ENCODE results near the gene FBXO31.
A peak's percentile ranks its signal among the peaks of the same experiment; 100 is the strongest.

The FBXO31 gene

DNA sequence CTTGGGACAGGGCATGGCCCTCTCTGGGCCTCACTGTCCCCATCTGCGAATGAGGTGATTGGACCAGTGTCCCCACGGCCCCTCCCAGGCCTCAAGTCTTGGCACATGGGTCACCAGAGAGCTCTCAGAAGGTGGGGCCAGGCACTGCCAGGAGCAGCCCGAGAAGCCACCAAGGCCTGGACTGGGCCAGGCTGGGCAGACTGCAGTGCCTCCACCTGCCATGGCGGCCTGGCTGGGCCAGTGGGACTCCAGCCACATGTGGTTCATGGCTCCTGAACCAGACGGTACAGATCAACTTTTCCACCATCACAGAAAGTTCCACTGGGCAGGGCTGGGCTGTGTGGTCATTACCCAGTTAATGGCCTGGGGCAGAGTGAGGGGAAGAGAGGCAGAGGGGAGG, 86.2 kb downstream of the FBXO31 start:
- H3K27ac ChIP-seq (ENCODE audit: insufficient read depth in 1 of 2, low read depth in 1 of 2, low read length in 2 of 2, poor library complexity in 1 of 2, severe bottlenecking in 2 of 2): no peak overlapping the region
- DNase-seq: no peak
- no peak overlapping the region for H3K4me3 ChIP-seq (ENCODE audit: control insufficient read depth in 1 of 7, extremely low read depth in 1 of 7, insufficient read depth in 4 of 7, low read depth in 2 of 7, low read length in 6 of 7)
- H3K27me3 ChIP-seq (replicated peaks in 2 of 5; ENCODE audit: control insufficient read depth in 4 of 5, insufficient read depth in 5 of 5, low read length in 4 of 5): no peaks in the 10 kb centered on the region
- POLR2A ChIA-PET: no interaction called here
- CTCF ChIA-PET: interaction anchor here (0.9 to 2.0 kb wide), 6 partner anchors 11 to 29 kb away, joined by 3 to 6 read pairs (median 4); partner anchors contain the start of gene C16orf95
- no peaks in the 10 kb centered on the region for H3K4me1 ChIP-seq (ENCODE audit: control extremely low read depth in 1 of 4, control insufficient read depth in 4 of 4, insufficient read depth in 4 of 4, low read length in 3 of 4)
- 100% methylated on average over 3 of the region's 5 CpGs for WGBS (ENCODE audit: insufficient coverage)
- H3K36me3 ChIP-seq (ENCODE audit: control insufficient read depth in 4 of 4, insufficient read depth in 4 of 4, low read length in 3 of 4): no peaks in the 10 kb centered on the region
- H3K9me3 ChIP-seq (ENCODE audit: control extremely low read depth in 1 of 5, control insufficient read depth in 4 of 5, insufficient read depth in 2 of 5, low read depth in 1 of 5, low read length in 4 of 5): no peaks in the 10 kb centered on the region

DNA sequence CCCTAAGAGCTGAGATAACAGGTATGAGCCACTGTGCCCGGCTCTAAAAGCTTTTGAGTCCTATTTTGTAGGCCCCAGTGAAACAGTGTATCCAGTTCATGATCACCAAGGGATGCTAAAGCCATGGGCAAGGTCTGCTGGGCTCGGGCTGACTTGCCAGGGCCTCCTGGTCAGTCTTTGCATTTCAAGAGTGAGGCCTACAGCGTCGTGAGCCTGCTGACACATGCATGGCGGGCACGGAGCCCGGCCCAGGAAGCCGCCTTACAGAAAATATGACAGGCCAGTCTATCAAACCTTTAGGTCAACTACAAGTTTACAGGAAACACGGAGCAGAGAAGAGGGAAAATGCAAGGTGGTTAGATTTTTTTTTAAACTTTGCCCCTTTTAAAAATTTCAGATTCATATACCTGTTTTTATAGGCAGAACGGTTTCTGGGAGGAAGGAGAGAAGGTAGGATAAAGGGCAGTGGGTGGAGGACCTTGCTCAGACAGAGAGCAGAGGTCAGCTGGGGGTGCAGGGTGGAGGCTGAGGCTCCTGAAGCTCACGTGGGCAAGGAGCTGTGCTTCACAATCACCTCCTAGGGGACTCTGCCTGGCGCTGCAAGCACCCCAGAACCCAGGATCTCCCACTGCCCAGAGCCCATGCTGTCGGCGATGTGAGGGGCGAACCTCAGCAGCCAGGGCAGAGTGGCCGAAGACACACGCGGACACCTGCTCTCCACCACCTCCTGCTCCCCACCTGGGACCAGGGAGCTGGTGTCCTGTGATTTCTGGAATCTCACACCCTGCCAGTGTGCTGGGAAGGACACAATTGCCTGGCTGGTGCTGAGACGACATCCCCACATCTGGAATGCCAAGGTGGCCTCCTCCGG, 87.7 kb downstream of the FBXO31 start:
- no peaks in the 10 kb centered on the region for H3K27me3 ChIP-seq (replicated peaks in 2 of 5; ENCODE audit: control insufficient read depth in 4 of 5, insufficient read depth in 5 of 5, low read length in 4 of 5)
- no peak overlapping the region for H3K27ac ChIP-seq (ENCODE audit: insufficient read depth in 1 of 2, low read depth in 1 of 2, low read length in 2 of 2, poor library complexity in 1 of 2, severe bottlenecking in 2 of 2)
- H3K9me3 ChIP-seq (ENCODE audit: control extremely low read depth in 1 of 5, control insufficient read depth in 4 of 5, insufficient read depth in 2 of 5, low read depth in 1 of 5, low read length in 4 of 5): peaks cover 0 to 2% (median 0%) of the 10 kb centered on the region in 5 experiments
- no peaks in the 10 kb centered on the region for H3K4me1 ChIP-seq (ENCODE audit: control extremely low read depth in 1 of 4, control insufficient read depth in 4 of 4, insufficient read depth in 4 of 4, low read length in 3 of 4)
- H3K36me3 ChIP-seq (ENCODE audit: control insufficient read depth in 4 of 4, insufficient read depth in 4 of 4, low read length in 3 of 4): no peaks in the 10 kb centered on the region
- CTCF ChIA-PET: interaction anchor here (0.7 to 1.2 kb wide), 3 partner anchors 17 to 1171 kb away, joined by 3 to 4 read pairs (median 3); no protein-coding TSS in a partner anchor
- DNase-seq: no peak
- POLR2A ChIA-PET: no interaction called here
- WGBS (ENCODE audit: insufficient coverage): 87% methylated on average over 19 of the region's 20 CpGs
- H3K4me3 ChIP-seq (ENCODE audit: control insufficient read depth in 1 of 7, extremely low read depth in 1 of 7, insufficient read depth in 4 of 7, low read depth in 2 of 7, low read length in 6 of 7): no peak overlapping the region

DNA sequence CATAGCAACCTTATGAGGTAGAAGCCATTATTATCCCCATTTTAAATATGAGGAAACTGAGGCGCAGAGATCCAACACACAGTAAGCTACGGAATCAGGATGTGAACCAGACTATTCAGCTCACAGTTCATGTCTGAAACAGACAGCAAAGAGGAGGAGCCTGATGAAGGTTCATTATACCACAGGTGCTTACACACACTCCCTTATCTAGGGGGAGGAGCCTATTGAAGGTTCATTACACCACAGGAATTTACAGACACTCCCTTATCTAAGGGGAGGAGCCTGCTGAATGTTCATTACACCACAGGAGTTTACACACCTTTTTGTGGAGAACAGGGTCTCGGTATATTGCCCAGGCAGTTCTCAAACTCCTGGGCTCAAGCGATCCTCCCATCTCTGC, 88.3 kb downstream of the FBXO31 start:
- Histone ChIP-seq H3K9me3 (ENCODE audit: control extremely low read depth in 1 of 5, control insufficient read depth in 4 of 5, insufficient read depth in 2 of 5, low read depth in 1 of 5, low read length in 4 of 5) (peaks cover 0 to 2% (median 0%) of the 10 kb centered on the region in 5 experiments), H3K36me3 (ENCODE audit: control insufficient read depth in 4 of 4, insufficient read depth in 4 of 4, low read length in 3 of 4) (no peaks in the 10 kb centered on the region), H3K27ac (ENCODE audit: insufficient read depth in 1 of 2, low read depth in 1 of 2, low read length in 2 of 2, poor library complexity in 1 of 2, severe bottlenecking in 2 of 2) (no peak overlapping the region), H3K27me3 (replicated peaks in 2 of 5; ENCODE audit: control insufficient read depth in 4 of 5, insufficient read depth in 5 of 5, low read length in 4 of 5) (no peaks in the 10 kb centered on the region), H3K4me3 (ENCODE audit: control insufficient read depth in 1 of 7, extremely low read depth in 1 of 7, insufficient read depth in 4 of 7, low read depth in 2 of 7, low read length in 6 of 7) (no peak overlapping the region), H3K4me1 (ENCODE audit: control extremely low read depth in 1 of 4, control insufficient read depth in 4 of 4, insufficient read depth in 4 of 4, low read length in 3 of 4) (no peaks in the 10 kb centered on the region)
- ChIA-PET CTCF (interaction anchor here (1.1 to 1.2 kb wide), 2 partner anchors 17 to 20 kb away, joined by 3 read pairs; no protein-coding TSS in a partner anchor), POLR2A (no interaction called here)
- WGBS (ENCODE audit: insufficient coverage): 86% methylated on average over 4 of the region's 4 CpGs
- DNase-seq: peak in 2 of 3 donors; percentile 40 to 54

DNA sequence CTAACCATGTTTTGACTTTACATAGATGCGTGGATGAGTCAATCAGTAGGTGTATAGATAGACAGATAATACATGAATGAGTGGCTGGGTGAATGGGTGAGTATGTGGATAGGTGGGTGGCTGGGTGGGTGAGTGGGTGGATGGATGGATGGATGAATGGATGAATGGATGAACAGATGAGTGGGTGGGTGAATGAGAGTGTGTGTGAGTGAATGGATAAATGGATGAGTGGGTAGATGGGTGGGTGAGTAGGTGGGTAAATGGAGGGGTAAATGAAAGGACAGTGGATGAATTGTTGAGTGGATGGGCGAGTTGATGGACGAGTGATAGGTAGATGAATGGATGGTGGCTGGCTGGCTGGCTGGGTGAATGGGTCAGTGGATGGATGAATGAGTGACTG, 89.6 kb downstream of the FBXO31 start:
- H3K27me3 ChIP-seq (replicated peaks in 2 of 5; ENCODE audit: control insufficient read depth in 4 of 5, insufficient read depth in 5 of 5, low read length in 4 of 5): no peaks in the 10 kb centered on the region
- ChIA-PET CTCF (interaction anchor here (1.1 kb wide), 1 partner anchor 21 kb away, joined by 3 read pairs; no protein-coding TSS in a partner anchor), POLR2A (no interaction called here)
- H3K27ac ChIP-seq (ENCODE audit: insufficient read depth in 1 of 2, low read depth in 1 of 2, low read length in 2 of 2, poor library complexity in 1 of 2, severe bottlenecking in 2 of 2): no peak overlapping the region
- DNase-seq: no peak
- H3K4me3 ChIP-seq (ENCODE audit: control insufficient read depth in 1 of 7, extremely low read depth in 1 of 7, insufficient read depth in 4 of 7, low read depth in 2 of 7, low read length in 6 of 7): no peak overlapping the region
- H3K36me3 ChIP-seq (ENCODE audit: control insufficient read depth in 4 of 4, insufficient read depth in 4 of 4, low read length in 3 of 4): no peaks in the 10 kb centered on the region
- no peaks in the 10 kb centered on the region for H3K4me1 ChIP-seq (ENCODE audit: control extremely low read depth in 1 of 4, control insufficient read depth in 4 of 4, insufficient read depth in 4 of 4, low read length in 3 of 4)
- WGBS (ENCODE audit: insufficient coverage): 97% methylated on average over 3 of the region's 3 CpGs
- peaks cover 0 to 2% (median 0%) of the 10 kb centered on the region in 5 experiments for H3K9me3 ChIP-seq (ENCODE audit: control extremely low read depth in 1 of 5, control insufficient read depth in 4 of 5, insufficient read depth in 2 of 5, low read depth in 1 of 5, low read length in 4 of 5)

DNA sequence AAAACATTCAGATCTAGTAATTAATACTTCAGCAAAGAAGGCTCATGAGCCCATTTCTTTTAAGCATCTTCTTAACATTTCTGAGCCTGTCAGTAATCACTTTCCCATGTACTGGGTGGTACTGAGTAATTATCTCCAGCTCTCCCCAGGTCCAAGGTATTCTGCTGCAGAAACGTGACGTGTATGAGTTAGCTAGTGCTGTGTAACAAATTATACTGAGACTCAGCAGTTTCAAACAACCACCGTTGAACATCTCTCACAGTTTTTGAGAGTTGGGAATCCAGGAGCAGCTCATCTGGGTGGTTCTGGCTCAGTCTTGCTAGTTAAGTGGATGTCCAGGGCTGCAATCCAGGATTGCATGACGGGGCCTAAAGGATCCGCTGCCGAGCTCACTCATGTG, 91.6 kb downstream of the FBXO31 start:
- Histone ChIP-seq H3K27me3 (replicated peaks in 2 of 5; ENCODE audit: control insufficient read depth in 4 of 5, insufficient read depth in 5 of 5, low read length in 4 of 5) (no peaks in the 10 kb centered on the region), H3K36me3 (ENCODE audit: control insufficient read depth in 4 of 4, insufficient read depth in 4 of 4, low read length in 3 of 4) (no peaks in the 10 kb centered on the region), H3K4me1 (ENCODE audit: control extremely low read depth in 1 of 4, control insufficient read depth in 4 of 4, insufficient read depth in 4 of 4, low read length in 3 of 4) (no peaks in the 10 kb centered on the region), H3K9me3 (ENCODE audit: control extremely low read depth in 1 of 5, control insufficient read depth in 4 of 5, insufficient read depth in 2 of 5, low read depth in 1 of 5, low read length in 4 of 5) (peaks cover 0 to 3% (median under 1%) of the 10 kb centered on the region in 5 experiments), H3K4me3 (ENCODE audit: control insufficient read depth in 1 of 7, extremely low read depth in 1 of 7, insufficient read depth in 4 of 7, low read depth in 2 of 7, low read length in 6 of 7) (no peak overlapping the region), H3K27ac (ENCODE audit: insufficient read depth in 1 of 2, low read depth in 1 of 2, low read length in 2 of 2, poor library complexity in 1 of 2, severe bottlenecking in 2 of 2) (no peak overlapping the region)
- ChIA-PET POLR2A (interaction anchor here (0.6 kb wide), 2 partner anchors 97 to 1779 kb away, joined by 3 read pairs; no protein-coding TSS in a partner anchor), CTCF (interaction anchor here (1.1 to 1.3 kb wide), 2 partner anchors 13 to 729 kb away, joined by 3 to 5 read pairs; no protein-coding TSS in a partner anchor)
- 84% methylated on average over 6 of the region's 6 CpGs for WGBS (ENCODE audit: insufficient coverage)
- DNase-seq: no peak

DNA sequence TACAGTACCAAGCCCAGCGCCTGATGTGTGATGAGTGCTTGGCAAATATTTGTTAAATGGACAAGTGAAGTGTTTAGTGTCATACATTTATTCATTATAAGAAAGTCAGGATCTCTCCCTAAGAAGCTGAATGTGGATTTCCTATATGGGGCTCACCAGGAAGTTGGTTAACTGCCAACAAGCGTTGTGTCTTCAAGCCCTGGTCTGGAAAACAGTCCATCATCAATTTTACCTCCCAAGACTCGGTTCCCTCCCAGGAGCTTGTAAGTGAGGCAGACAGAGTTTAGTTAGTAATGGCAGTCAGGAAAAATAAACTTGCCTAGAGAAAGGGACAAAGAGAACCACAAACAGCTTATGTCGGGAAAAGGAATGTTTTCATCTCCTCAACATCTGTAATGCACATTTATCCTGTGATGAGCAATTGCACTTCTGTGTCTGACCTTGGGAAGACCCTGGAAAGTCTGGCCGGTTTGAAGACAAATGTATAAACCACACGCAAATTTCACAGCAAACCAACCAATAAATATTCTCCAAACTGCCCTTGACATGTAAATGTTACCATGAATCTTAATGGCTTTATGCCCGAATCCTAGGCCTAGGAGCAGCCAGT, 94.7 kb downstream of the FBXO31 start:
- H3K4me1 ChIP-seq (ENCODE audit: control extremely low read depth in 1 of 4, control insufficient read depth in 4 of 4, insufficient read depth in 4 of 4, low read length in 3 of 4): no peaks in the 10 kb centered on the region
- ChIA-PET POLR2A (no interaction called here), CTCF (interaction anchor here (0.9 kb wide), 1 partner anchor 10 kb away, joined by 3 read pairs; no protein-coding TSS in a partner anchor)
- H3K9me3 ChIP-seq (ENCODE audit: control extremely low read depth in 1 of 5, control insufficient read depth in 4 of 5, insufficient read depth in 2 of 5, low read depth in 1 of 5, low read length in 4 of 5): peaks cover 0 to 5% (median 3%) of the 10 kb centered on the region in 5 experiments
- H3K4me3 ChIP-seq (ENCODE audit: control insufficient read depth in 1 of 7, extremely low read depth in 1 of 7, insufficient read depth in 4 of 7, low read depth in 2 of 7, low read length in 6 of 7): no peak overlapping the region
- H3K36me3 ChIP-seq (ENCODE audit: control insufficient read depth in 4 of 4, insufficient read depth in 4 of 4, low read length in 3 of 4): no peaks in the 10 kb centered on the region
- no peak for DNase-seq
- no peak overlapping the region for H3K27ac ChIP-seq (ENCODE audit: insufficient read depth in 1 of 2, low read depth in 1 of 2, low read length in 2 of 2, poor library complexity in 1 of 2, severe bottlenecking in 2 of 2)
- 93% methylated on average over 4 of the region's 7 CpGs for WGBS (ENCODE audit: insufficient coverage)
- no peaks in the 10 kb centered on the region for H3K27me3 ChIP-seq (replicated peaks in 2 of 5; ENCODE audit: control insufficient read depth in 4 of 5, insufficient read depth in 5 of 5, low read length in 4 of 5)

All from common myeloid progenitor, CD34-positive (primary cell).